Measurements from ENCODE around the gene ZDHHC19.

Gene ZDHHC19

DNA sequence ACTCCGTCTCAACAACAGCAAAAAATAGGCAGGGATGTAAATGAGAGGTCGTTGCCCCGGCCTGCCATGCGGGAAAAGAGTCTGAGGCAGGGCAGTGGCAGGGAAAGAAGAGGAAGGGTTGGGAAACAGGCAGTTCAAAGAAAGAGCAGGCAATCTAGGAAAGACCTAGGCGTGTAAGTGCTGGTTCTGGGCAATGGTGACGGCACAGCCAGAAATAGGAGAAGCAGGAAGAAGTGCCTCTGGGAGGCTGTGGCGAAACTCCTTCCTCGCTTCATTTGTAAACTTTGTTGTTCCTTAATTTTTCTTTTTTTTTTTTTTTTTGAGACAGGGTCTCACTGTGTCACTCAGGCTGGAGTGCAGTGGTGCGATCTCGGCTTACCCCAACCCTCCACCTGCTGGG, 9.4 kb upstream of the ZDHHC19 start:
- Histone ChIP-seq H3K4me1 (ENCODE audit: control insufficient read depth, insufficient read depth, low read length) (no peaks in the 10 kb centered on the region), H3K4me3 (ENCODE audit: low read depth, low read length) (no peak overlapping the region), H3K9me3 (ENCODE audit: control insufficient read depth, insufficient read depth, low read depth, low read length) (no peaks in the 10 kb centered on the region), H3K36me3 (ENCODE audit: control insufficient read depth in 2 of 2, insufficient read depth in 1 of 2, low read length in 2 of 2) (no peaks in the 10 kb centered on the region), H3K27ac (ENCODE audit: extremely low read depth, low read depth, low read length) (no peak overlapping the region)
- ChIA-PET POLR2A (no interaction called here), CTCF (no interaction called here)
- no peak for TF ChIP-seq ZBTB21 (tag by site-specific recombination; IDR thresholded peaks at IDR 0.05)
- TF ChIP-seq ZNF350 (tag by site-specific recombination; IDR thresholded peaks at IDR 0.05): no peak
- no peak for TF ChIP-seq PRDM6 (tag by site-specific recombination; IDR thresholded peaks at IDR 0.05)
- TF ChIP-seq ZNF558 (tag by site-specific recombination; IDR thresholded peaks at IDR 0.05): no peak
- TF ChIP-seq ZNF585B (tag by site-specific recombination; IDR thresholded peaks at IDR 0.05): no peak
- no peak for TF ChIP-seq ZNF488 (tag by site-specific recombination; IDR thresholded peaks at IDR 0.05)
- TF ChIP-seq, protein P1, sequence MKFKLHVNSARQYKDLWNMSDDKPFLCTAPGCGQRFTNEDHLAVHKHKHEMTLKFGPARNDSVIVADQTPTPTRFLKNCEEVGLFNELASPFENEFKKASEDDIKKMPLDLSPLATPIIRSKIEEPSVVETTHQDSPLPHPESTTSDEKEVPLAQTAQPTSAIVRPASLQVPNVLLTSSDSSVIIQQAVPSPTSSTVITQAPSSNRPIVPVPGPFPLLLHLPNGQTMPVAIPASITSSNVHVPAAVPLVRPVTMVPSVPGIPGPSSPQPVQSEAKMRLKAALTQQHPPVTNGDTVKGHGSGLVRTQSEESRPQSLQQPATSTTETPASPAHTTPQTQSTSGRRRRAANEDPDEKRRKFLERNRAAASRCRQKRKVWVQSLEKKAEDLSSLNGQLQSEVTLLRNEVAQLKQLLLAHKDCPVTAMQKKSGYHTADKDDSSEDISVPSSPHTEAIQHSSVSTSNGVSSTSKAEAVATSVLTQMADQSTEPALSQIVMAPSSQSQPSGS (tag by site-specific recombination; IDR thresholded peaks at IDR 0.05; ENCODE audit: low read depth): no peak
- no peak for TF ChIP-seq ZFP69B (tag by site-specific recombination; IDR thresholded peaks at IDR 0.05)
- no peak for TF ChIP-seq ZNF114 (tag by site-specific recombination; IDR thresholded peaks at IDR 0.05)
- no peak for TF ChIP-seq ZBTB1 (tag by site-specific recombination; IDR thresholded peaks at IDR 0.05)
- no peak for TF ChIP-seq SETDB1 (IDR thresholded peaks at IDR 0.05; ENCODE audit: insufficient read length, low read length)
- TF ChIP-seq WT1 (tag by site-specific recombination; IDR thresholded peaks at IDR 0.05): no peak

GRCh38 chr3:196219970-196220311, 8.7 kb upstream of the ZDHHC19 start:
- Histone ChIP-seq H3K9me3 (ENCODE audit: control insufficient read depth, insufficient read depth, low read depth, low read length) (no peaks in the 10 kb centered on the region), H3K4me3 (ENCODE audit: low read depth, low read length) (no peak overlapping the region), H3K27ac (ENCODE audit: extremely low read depth, low read depth, low read length) (no peak overlapping the region), H3K4me1 (ENCODE audit: control insufficient read depth, insufficient read depth, low read length) (no peaks in the 10 kb centered on the region), H3K36me3 (ENCODE audit: control insufficient read depth in 2 of 2, insufficient read depth in 1 of 2, low read length in 2 of 2) (no peaks in the 10 kb centered on the region)
- no peak for TF ChIP-seq CTCF (tag by site-specific recombination; IDR thresholded peaks at IDR 0.05)
- no peak for TF ChIP-seq ZNF157 (tag by site-specific recombination; IDR thresholded peaks at IDR 0.05)
- no peak for TF ChIP-seq HIC1 (tag by site-specific recombination; IDR thresholded peaks at IDR 0.05)
- no peak for TF ChIP-seq ZNF23 (tag by site-specific recombination; IDR thresholded peaks at IDR 0.05; ENCODE audit: borderline replicate concordance)
- no peak for TF ChIP-seq ZNF596 (tag by site-specific recombination; IDR thresholded peaks at IDR 0.05)
- no peak for TF ChIP-seq ZNF777 (tag by site-specific recombination; IDR thresholded peaks at IDR 0.05; ENCODE audit: borderline replicate concordance)
- ChIA-PET CTCF (interaction anchor here (1.1 kb wide), 1 partner anchor 13 kb away, joined by 3 read pairs; no protein-coding TSS in a partner anchor), POLR2A (no interaction called here)

All from HEK293 (cell line).